Measurements from ENCODE around the gene MT1M. TPM values are rescaled to one million over a fixed set of nuclear protein-coding genes. Genes with fewer than 3 reads are reported as not detected.

The MT1M gene
- total RNA-seq, 3 donors from 2014 or later (not counting 1 experiment from before 2014, with no cell fraction given): not detected

DNA sequence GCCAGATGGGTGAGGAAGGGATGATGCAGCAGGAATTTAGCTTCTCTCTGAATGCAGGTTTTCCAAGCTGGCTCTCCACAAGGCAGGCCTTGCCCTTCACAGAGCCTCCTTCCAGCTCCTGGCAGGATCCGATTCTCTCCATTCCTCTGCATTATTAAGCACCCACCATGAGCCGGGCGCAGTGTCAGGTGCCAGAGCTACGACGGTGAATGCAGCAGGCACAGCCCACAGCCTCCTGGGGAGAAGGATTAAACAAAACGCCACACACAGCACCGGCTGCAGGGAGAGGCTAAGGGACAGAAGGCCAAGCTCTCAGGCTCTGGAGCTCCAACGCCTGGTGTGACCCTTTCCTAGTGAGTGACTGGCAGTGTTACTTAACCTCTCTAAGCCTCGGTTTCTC lies 31.1 kb upstream of the MT1M start:
- Histone ChIP-seq H3K4me3 (ENCODE audit: low read length) (no peak overlapping the region), H3K9me3 (ENCODE audit: control insufficient read depth, insufficient read depth, low read length) (no peaks in the 10 kb centered on the region), H3K27ac (ENCODE audit: low read length) (no peak overlapping the region), H3K27me3 (ENCODE audit: control insufficient read depth, insufficient read depth, low read length) (no peaks in the 10 kb centered on the region), H3K4me1 (ENCODE audit: control insufficient read depth, insufficient read depth, low read length) (no peaks in the 10 kb centered on the region), H3K36me3 (ENCODE audit: control insufficient read depth, insufficient read depth, low read length) (no peaks in the 10 kb centered on the region)
- 77% methylated on average over 9 of the region's 9 CpGs for WGBS (ENCODE audit: insufficient coverage)
- DNase-seq (no peak), ATAC-seq (no peak)
- TF ChIP-seq, protein P1, sequence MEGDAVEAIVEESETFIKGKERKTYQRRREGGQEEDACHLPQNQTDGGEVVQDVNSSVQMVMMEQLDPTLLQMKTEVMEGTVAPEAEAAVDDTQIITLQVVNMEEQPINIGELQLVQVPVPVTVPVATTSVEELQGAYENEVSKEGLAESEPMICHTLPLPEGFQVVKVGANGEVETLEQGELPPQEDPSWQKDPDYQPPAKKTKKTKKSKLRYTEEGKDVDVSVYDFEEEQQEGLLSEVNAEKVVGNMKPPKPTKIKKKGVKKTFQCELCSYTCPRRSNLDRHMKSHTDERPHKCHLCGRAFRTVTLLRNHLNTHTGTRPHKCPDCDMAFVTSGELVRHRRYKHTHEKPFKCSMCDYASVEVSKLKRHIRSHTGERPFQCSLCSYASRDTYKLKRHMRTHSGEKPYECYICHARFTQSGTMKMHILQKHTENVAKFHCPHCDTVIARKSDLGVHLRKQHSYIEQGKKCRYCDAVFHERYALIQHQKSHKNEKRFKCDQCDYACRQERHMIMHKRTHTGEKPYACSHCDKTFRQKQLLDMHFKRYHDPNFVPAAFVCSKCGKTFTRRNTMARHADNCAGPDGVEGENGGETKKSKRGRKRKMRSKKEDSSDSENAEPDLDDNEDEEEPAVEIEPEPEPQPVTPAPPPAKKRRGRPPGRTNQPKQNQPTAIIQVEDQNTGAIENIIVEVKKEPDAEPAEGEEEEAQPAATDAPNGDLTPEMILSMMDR (IDR thresholded peaks at IDR 0.05): no peak
- Mint-ChIP-seq H3K4me1 (peaks cover 2 to 7% of the 10 kb centered on the region in 2 donors), H3K4me3 (no peak overlapping the region), H3K36me3 (no peaks in the 10 kb centered on the region), H3K27ac (no peak overlapping the region), H3K9me3 (no peaks in the 10 kb centered on the region), H3K27me3 (ENCODE audit: low read depth in 2 of 2) (peaks cover 17 to 29% of the 10 kb centered on the region in 2 donors)
- intact Hi-C loops (cut with micrococcal nuclease): no loop called here

GRCh38 chr16:56603589-56603988 lies 28.9 kb upstream of the MT1M start:
- Histone ChIP-seq H3K36me3 (ENCODE audit: control insufficient read depth, insufficient read depth, low read length) (no peaks in the 10 kb centered on the region), H3K27me3 (ENCODE audit: control insufficient read depth, insufficient read depth, low read length) (no peaks in the 10 kb centered on the region), H3K9me3 (ENCODE audit: control insufficient read depth, insufficient read depth, low read length) (no peaks in the 10 kb centered on the region), H3K27ac (ENCODE audit: low read length) (no peak overlapping the region), H3K4me3 (ENCODE audit: low read length) (no peak overlapping the region), H3K4me1 (ENCODE audit: control insufficient read depth, insufficient read depth, low read length) (peaks cover 18% of the 10 kb centered on the region)
- TF ChIP-seq, protein P1 (IDR thresholded peaks at IDR 0.05): no peak
- Mint-ChIP-seq H3K4me3 (no peak overlapping the region), H3K36me3 (no peaks in the 10 kb centered on the region), H3K27ac (no peak overlapping the region), H3K9me3 (no peaks in the 10 kb centered on the region), H3K27me3 (ENCODE audit: low read depth in 2 of 2) (peaks cover 17% of the 10 kb centered on the region in 2 donors), H3K4me1 (peaks cover 20 to 28% of the 10 kb centered on the region in 2 donors)
- 28% methylated on average over 4 of the region's 4 CpGs for whole genome bisulfite sequencing (ENCODE audit: insufficient coverage)
- intact Hi-C loops (cut with micrococcal nuclease): no loop called here
- DNase-seq (peak in 1 of 2 donors; percentile 59), ATAC-seq (no peak)

DNA sequence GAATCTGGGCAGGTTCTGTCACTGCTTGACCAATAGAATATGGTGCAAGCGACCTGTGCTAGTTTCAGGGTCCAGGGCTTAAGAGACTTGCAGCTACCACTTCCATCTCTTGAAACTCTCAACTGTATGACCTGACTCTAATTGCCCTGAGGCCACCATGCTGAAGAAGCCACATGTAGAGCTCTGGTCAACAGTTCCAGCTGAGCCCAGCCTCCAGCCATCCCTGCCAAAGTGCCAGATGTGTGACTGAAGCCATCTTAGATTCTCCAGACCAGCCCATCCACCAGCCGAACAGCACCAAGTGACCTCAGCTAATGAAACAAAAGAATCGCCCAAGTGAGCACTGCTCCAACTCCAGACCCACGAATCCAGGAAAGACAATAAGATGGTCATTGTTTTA lies 27.5 kb upstream of the MT1M start:
- TF ChIP-seq, protein P1 (IDR thresholded peaks at IDR 0.05): no peak
- no peaks in the 10 kb centered on the region for H3K27me3 ChIP-seq (ENCODE audit: control insufficient read depth, insufficient read depth, low read length)
- no peak overlapping the region for H3K4me3 ChIP-seq (ENCODE audit: low read length)
- H3K27ac ChIP-seq (ENCODE audit: low read length): no peak overlapping the region
- H3K4me3 Mint-ChIP-seq: no peak overlapping the region
- 96% methylated on average over 4 of the region's 4 CpGs for WGBS (ENCODE audit: insufficient coverage)
- no peak for ATAC-seq
- no peaks in the 10 kb centered on the region for H3K36me3 ChIP-seq (ENCODE audit: control insufficient read depth, insufficient read depth, low read length)
- H3K36me3 Mint-ChIP-seq: no peaks in the 10 kb centered on the region
- peak overlapping the region in 1 of 2 donors; percentile 32 for H3K27ac Mint-ChIP-seq
- DNase-seq: no peak
- peaks cover 32% of the 10 kb centered on the region for H3K4me1 ChIP-seq (ENCODE audit: control insufficient read depth, insufficient read depth, low read length)
- no peaks in the 10 kb centered on the region for H3K9me3 ChIP-seq (ENCODE audit: control insufficient read depth, insufficient read depth, low read length)
- no peaks in the 10 kb centered on the region for H3K9me3 Mint-ChIP-seq
- peaks cover 34 to 42% of the 10 kb centered on the region in 2 donors for H3K4me1 Mint-ChIP-seq
- peaks cover 14 to 17% of the 10 kb centered on the region in 2 donors for H3K27me3 Mint-ChIP-seq (ENCODE audit: low read depth in 2 of 2)
- intact Hi-C loops (cut with micrococcal nuclease): no loop called here

- intact Hi-C loops (cut with micrococcal nuclease): no loop called here
These were observed 27.0 kb upstream of the MT1M start for GRCh38 chr16:56605475-56605874.

More at GRCh38 chr16:56605475-56605874, 27.0 kb upstream of the MT1M start:
- Histone ChIP-seq H3K36me3 (ENCODE audit: control insufficient read depth, insufficient read depth, low read length) (no peaks in the 10 kb centered on the region), H3K27ac (ENCODE audit: low read length) (no peak overlapping the region), H3K4me3 (ENCODE audit: low read length) (no peak overlapping the region), H3K4me1 (ENCODE audit: control insufficient read depth, insufficient read depth, low read length) (peaks cover 37% of the 10 kb centered on the region), H3K27me3 (ENCODE audit: control insufficient read depth, insufficient read depth, low read length) (no peaks in the 10 kb centered on the region), H3K9me3 (ENCODE audit: control insufficient read depth, insufficient read depth, low read length) (no peaks in the 10 kb centered on the region)
- no peak for DNase-seq
- no peak for ATAC-seq
- 100% methylated on average over 1 of the region's 1 CpG for WGBS (ENCODE audit: insufficient coverage)
- TF ChIP-seq, protein P1 (IDR thresholded peaks at IDR 0.05): no peak
- Mint-ChIP-seq H3K27me3 (ENCODE audit: low read depth in 2 of 2) (peaks cover 9 to 12% of the 10 kb centered on the region in 2 donors), H3K4me3 (no peak overlapping the region), H3K9me3 (no peaks in the 10 kb centered on the region), H3K36me3 (no peaks in the 10 kb centered on the region), H3K27ac (peak overlapping the region; percentile 89 to 96), H3K4me1 (peaks cover 39 to 43% of the 10 kb centered on the region in 2 donors)

All from natural killer cell (primary cell).